HG02840 (cell line): ENCODE data around the gene HSPB1.
"Not testable (repeated sequence)": the region's sequence is repeated elsewhere in the genome, so short reads cannot be mapped to it uniquely, and the experiment has no call there.

Experiments used
- ATAC-seq: cut with Tn5 transposase; IDR thresholded peaks from one replicate; pipeline ENCODE4 v1.9.1; 2021; ENCODE audit warnings: mild to moderate bottlenecking, moderate library complexity, moderate number of reproducible peaks; ENCODE audit not compliant: unreplicated experiment, low FRiP score

HSPB1 gene

GRCh38 chr7:76281006-76281705 lies 21.3 kb upstream of the HSPB1 start:
- no peak for ATAC-seq

- no peak for ATAC-seq
Observed at GRCh38 chr7:76281706-76282343, 20.6 kb upstream of the HSPB1 start.

- ATAC-seq, result no peak
Observed at GRCh38 chr7:76282344-76283253, 19.9 kb upstream of the HSPB1 start.

GRCh38 chr7:76283254-76284159 lies 19.0 kb upstream of the HSPB1 start:
- ATAC-seq, result no peak

- no peak for ATAC-seq
Observed at GRCh38 chr7:76285604-76286374, 16.7 kb upstream of the HSPB1 start.

- no peak for ATAC-seq
Observed at GRCh38 chr7:76286842-76287403, 15.6 kb upstream of the HSPB1 start.

GRCh38 chr7:76290847-76291350 lies 11.6 kb upstream of the HSPB1 start:
- not testable (repeated sequence) for ATAC-seq

- ATAC-seq, result peak; percentile 71
Observed at GRCh38 chr7:76291351-76292212, 10.9 kb upstream of the HSPB1 start.

GRCh38 chr7:76292213-76292573 lies 10.3 kb upstream of the HSPB1 start:
- no peak for ATAC-seq

- not testable (repeated sequence) for ATAC-seq
Observed at GRCh38 chr7:76292911-76293310, 9.6 kb upstream of the HSPB1 start.

GRCh38 chr7:76293407-76293901 lies 9.0 kb upstream of the HSPB1 start:
- ATAC-seq, result no peak

GRCh38 chr7:76294344-76295024 lies 8.0 kb upstream of the HSPB1 start:
- no peak for ATAC-seq

- ATAC-seq, result no peak
Observed at GRCh38 chr7:76296743-76297740, 5.4 kb upstream of the HSPB1 start.

- ATAC-seq, result no peak
Observed at GRCh38 chr7:76300166-76300731, 2.2 kb upstream of the HSPB1 start.

- no peak for ATAC-seq
Observed at GRCh38 chr7:76301000-76301399, 1.5 kb upstream of the HSPB1 start.
